ENCODE measurements around the gene TMEM239.
"Not testable (repeated sequence)": the region's sequence is repeated elsewhere in the genome, so short reads cannot be mapped to it uniquely, and the experiment has no call there.

Gene TMEM239

GRCh38 chr20:2804852-2805688 lies 11.1 kb upstream of the TMEM239 start:
- no peak for ATAC-seq (replicated peaks; ENCODE audit: extremely low read depth, poor library complexity, severe bottlenecking)
- no peak for DNase-seq (ENCODE audit: low spot score in 2 of 2)
- Mint-ChIP-seq H3K9me3 (no peaks in the 10 kb centered on the region), H3K27me3 (peaks cover 86% of the 10 kb centered on the region), H3K4me3 (no peak overlapping the region), H3K4me1 (peaks cover 19% of the 10 kb centered on the region), H3K27ac (ENCODE audit: low read depth) (no peak overlapping the region), H3K36me3 (ENCODE audit: insufficient read depth) (no peaks in the 10 kb centered on the region)

GRCh38 chr20:2805689-2806350 lies 10.3 kb upstream of the TMEM239 start:
- Mint-ChIP-seq H3K4me3 (no peak overlapping the region), H3K27ac (ENCODE audit: low read depth) (no peak overlapping the region), H3K36me3 (ENCODE audit: insufficient read depth) (peaks cover 2% of the 10 kb centered on the region), H3K9me3 (no peaks in the 10 kb centered on the region), H3K4me1 (peaks cover 13% of the 10 kb centered on the region), H3K27me3 (peaks cover 83% of the 10 kb centered on the region)
- ATAC-seq (replicated peaks; ENCODE audit: extremely low read depth, poor library complexity, severe bottlenecking) (no peak), DNase-seq (ENCODE audit: low spot score in 2 of 2) (no peak)

GRCh38 chr20:2806351-2806701 lies 9.8 kb upstream of the TMEM239 start:
- Mint-ChIP-seq H3K9me3 (no peaks in the 10 kb centered on the region), H3K4me1 (peaks cover 8% of the 10 kb centered on the region), H3K27ac (ENCODE audit: low read depth) (no peak overlapping the region), H3K36me3 (ENCODE audit: insufficient read depth) (peaks cover 3% of the 10 kb centered on the region), H3K4me3 (no peak overlapping the region), H3K27me3 (peaks cover 83% of the 10 kb centered on the region)
- DNase-seq (ENCODE audit: low spot score in 2 of 2) (no peak), ATAC-seq (replicated peaks; ENCODE audit: extremely low read depth, poor library complexity, severe bottlenecking) (no peak)

- no peak for DNase-seq (ENCODE audit: low spot score in 2 of 2)
- Mint-ChIP-seq H3K4me1 (peaks cover 4% of the 10 kb centered on the region), H3K9me3 (no peaks in the 10 kb centered on the region), H3K27ac (ENCODE audit: low read depth) (no peak overlapping the region), H3K27me3 (peaks cover 83% of the 10 kb centered on the region), H3K4me3 (no peak overlapping the region), H3K36me3 (ENCODE audit: insufficient read depth) (peaks cover 3% of the 10 kb centered on the region)
- ATAC-seq (replicated peaks; ENCODE audit: extremely low read depth, poor library complexity, severe bottlenecking) = no peak
Observed at GRCh38 chr20:2807019-2807418, 9.1 kb upstream of the TMEM239 start.

- H3K36me3 Mint-ChIP-seq (ENCODE audit: insufficient read depth); H3K9me3 Mint-ChIP-seq; H3K4me1 Mint-ChIP-seq; DNase-seq (ENCODE audit: low spot score in 2 of 2); H3K4me3 Mint-ChIP-seq; ATAC-seq (replicated peaks; ENCODE audit: extremely low read depth, poor library complexity, severe bottlenecking); H3K27ac Mint-ChIP-seq (ENCODE audit: low read depth): not testable (repeated sequence)
- H3K27me3 Mint-ChIP-seq = peaks cover 83% of the 10 kb centered on the region
Observed at GRCh38 chr20:2807929-2808328, 8.2 kb upstream of the TMEM239 start.

- Mint-ChIP-seq H3K27ac (ENCODE audit: low read depth) (no peak overlapping the region), H3K36me3 (ENCODE audit: insufficient read depth) (peaks cover 3% of the 10 kb centered on the region), H3K4me1 (peaks cover 4% of the 10 kb centered on the region), H3K27me3 (peaks cover 78% of the 10 kb centered on the region), H3K4me3 (no peak overlapping the region), H3K9me3 (no peaks in the 10 kb centered on the region)
- ATAC-seq (replicated peaks; ENCODE audit: extremely low read depth, poor library complexity, severe bottlenecking) (no peak), DNase-seq (ENCODE audit: low spot score in 2 of 2) (no peak)
Observed at GRCh38 chr20:2809690-2810089, 6.5 kb upstream of the TMEM239 start.

- DNase-seq (ENCODE audit: low spot score in 2 of 2) (no peak), ATAC-seq (replicated peaks; ENCODE audit: extremely low read depth, poor library complexity, severe bottlenecking) (no peak)
- peaks cover 56% of the 10 kb centered on the region for H3K27me3 Mint-ChIP-seq
- peaks cover 3% of the 10 kb centered on the region for H3K36me3 Mint-ChIP-seq (ENCODE audit: insufficient read depth)
- peaks cover 10% of the 10 kb centered on the region for H3K4me1 Mint-ChIP-seq
- no peaks in the 10 kb centered on the region for H3K9me3 Mint-ChIP-seq
- no peak overlapping the region for H3K27ac Mint-ChIP-seq (ENCODE audit: low read depth)
- H3K4me3 Mint-ChIP-seq = no peak overlapping the region
Observed at GRCh38 chr20:2812189-2812588, 4.0 kb upstream of the TMEM239 start.

- Mint-ChIP-seq H3K4me3 (no peak overlapping the region), H3K9me3 (no peaks in the 10 kb centered on the region)
Observed at GRCh38 chr20:2814076-2814475, 2.1 kb upstream of the TMEM239 start.

GRCh38 chr20:2814587-2815051 lies 1.5 kb upstream of the TMEM239 start, which contains the start of gene C20orf141:
Gene C20orf141, plus strand, starts transcription at chr20:2814987. Its CDS starts 198 bp downstream, at chr20:2815185.
- no peak for DNase-seq (ENCODE audit: low spot score in 2 of 2)
- H3K4me3 Mint-ChIP-seq = no peak within 1 kb of the TSS
- peaks cover 34% of the 10 kb centered on the region for H3K27me3 Mint-ChIP-seq
- peaks cover 6% of the 10 kb centered on the region for H3K4me1 Mint-ChIP-seq
- no peaks in the 10 kb centered on the region for H3K9me3 Mint-ChIP-seq
- ATAC-seq (replicated peaks; ENCODE audit: extremely low read depth, poor library complexity, severe bottlenecking) = no peak
- H3K36me3 Mint-ChIP-seq (ENCODE audit: insufficient read depth) = peaks cover 4% of the 10 kb centered on the region
- no peak within 1 kb of the TSS for H3K27ac Mint-ChIP-seq (ENCODE audit: low read depth)

More at GRCh38 chr20:2814076-2814475, 2.1 kb upstream of the TMEM239 start:
- H3K27me3 Mint-ChIP-seq = peaks cover 39% of the 10 kb centered on the region
- H3K27ac Mint-ChIP-seq (ENCODE audit: low read depth) = no peak overlapping the region
- peaks cover 7% of the 10 kb centered on the region for H3K4me1 Mint-ChIP-seq
- no peak for ATAC-seq (replicated peaks; ENCODE audit: extremely low read depth, poor library complexity, severe bottlenecking)
- DNase-seq (ENCODE audit: low spot score in 2 of 2) = no peak
- H3K36me3 Mint-ChIP-seq (ENCODE audit: insufficient read depth) = peaks cover 3% of the 10 kb centered on the region

GRCh38 chr20:2815242-2815900 lies 793 bp upstream of the TMEM239 start:
- Mint-ChIP-seq H3K27ac (ENCODE audit: low read depth) (no peak overlapping the region), H3K4me3 (no peak overlapping the region), H3K4me1 (peaks cover 13% of the 10 kb centered on the region), H3K9me3 (no peaks in the 10 kb centered on the region), H3K36me3 (ENCODE audit: insufficient read depth) (peaks cover 3% of the 10 kb centered on the region), H3K27me3 (peaks cover 38% of the 10 kb centered on the region)
- no peak for ATAC-seq (replicated peaks; ENCODE audit: extremely low read depth, poor library complexity, severe bottlenecking)
- no peak for DNase-seq (ENCODE audit: low spot score in 2 of 2)

GRCh38 chr20:2816583-2817340 lies 598 bp downstream of the TMEM239 start:
- Mint-ChIP-seq H3K9me3 (no peaks in the 10 kb centered on the region), H3K27ac (ENCODE audit: low read depth) (no peak overlapping the region), H3K4me3 (no peak overlapping the region), H3K36me3 (ENCODE audit: insufficient read depth) (peaks cover 2% of the 10 kb centered on the region), H3K4me1 (peaks cover 20% of the 10 kb centered on the region), H3K27me3 (peaks cover 28% of the 10 kb centered on the region)
- DNase-seq (ENCODE audit: low spot score in 2 of 2) = no peak
- no peak for ATAC-seq (replicated peaks; ENCODE audit: extremely low read depth, poor library complexity, severe bottlenecking)

- no peak for ATAC-seq (replicated peaks; ENCODE audit: extremely low read depth, poor library complexity, severe bottlenecking)
- no peak for DNase-seq (ENCODE audit: low spot score in 2 of 2)
- H3K9me3 Mint-ChIP-seq = no peaks in the 10 kb centered on the region
- H3K27ac Mint-ChIP-seq (ENCODE audit: low read depth) = no peak overlapping the region
- H3K4me1 Mint-ChIP-seq = peaks cover 25% of the 10 kb centered on the region
- H3K36me3 Mint-ChIP-seq (ENCODE audit: insufficient read depth) = peaks cover 2% of the 10 kb centered on the region
- no peak overlapping the region for H3K4me3 Mint-ChIP-seq
- H3K27me3 Mint-ChIP-seq = peaks cover 22% of the 10 kb centered on the region
Observed at GRCh38 chr20:2817341-2817726, 1.2 kb downstream of the TMEM239 start.

Data from central memory CD8-positive, alpha-beta T cell (primary cell).